ENCODE results near the gene RARS1.

Gene RARS1

GRCh38 chr5:168486136-168486879 is at the start of gene RARS1:
Gene RARS1, plus strand, starts transcription at chr5:168486471. Its CDS starts 28 bp downstream, at chr5:168486499.
- peak; percentile 79 to 86 for DNase-seq (ENCODE audit: extremely low read depth in 1 of 2, low read depth in 1 of 2)

GRCh38 chr5:168438349-168438748 is 47.9 kb upstream of the RARS1 start:
- no peak for DNase-seq (ENCODE audit: extremely low read depth in 1 of 2, low read depth in 1 of 2)

DNA sequence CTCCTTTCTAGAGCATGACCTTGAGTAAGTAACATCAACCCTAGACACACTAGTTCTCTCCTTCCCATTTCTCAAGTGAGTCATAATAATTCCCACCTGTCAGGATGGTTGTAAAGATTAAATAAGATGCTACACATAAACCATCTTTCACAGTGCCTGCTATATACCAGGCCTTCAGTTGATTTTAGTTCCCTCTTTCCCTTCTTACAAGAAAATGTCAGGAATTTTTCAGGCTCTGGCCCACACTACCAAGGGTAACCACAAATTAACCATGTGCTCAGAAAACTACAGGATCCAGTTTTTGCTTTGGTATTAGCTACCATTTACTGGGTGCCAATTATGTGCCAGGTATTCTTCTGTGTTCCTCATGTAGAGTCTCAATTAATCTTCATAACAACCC is 42.7 kb upstream of the RARS1 start:
- no peak for DNase-seq (ENCODE audit: extremely low read depth in 1 of 2, low read depth in 1 of 2)

- no peak for DNase-seq (ENCODE audit: extremely low read depth in 1 of 2, low read depth in 1 of 2)
These were observed 42.1 kb upstream of the RARS1 start for GRCh38 chr5:168443950-168444700.

GRCh38 chr5:168446983-168447619 is 39.2 kb upstream of the RARS1 start:
- no peak for DNase-seq (ENCODE audit: extremely low read depth in 1 of 2, low read depth in 1 of 2)

DNA sequence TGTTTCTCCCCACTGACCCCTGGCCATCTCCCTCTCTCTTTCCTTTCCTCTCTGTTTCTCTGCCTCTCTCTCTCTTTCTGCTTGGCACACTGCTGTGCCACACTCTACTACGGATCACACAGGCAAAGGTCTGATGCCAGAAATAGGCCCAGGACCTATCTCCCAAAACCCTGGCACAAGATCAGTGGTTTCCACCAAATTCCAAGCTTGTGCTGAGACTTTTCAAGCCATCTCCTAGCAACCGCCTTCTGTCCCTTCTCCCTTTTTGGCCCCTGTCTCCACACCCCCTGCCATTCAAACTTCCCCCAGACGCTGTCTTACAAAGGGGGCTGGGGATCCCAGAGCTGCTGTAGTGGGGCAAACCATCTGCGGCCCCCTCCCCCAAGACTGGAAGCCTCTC is 38.5 kb upstream of the RARS1 start:
- no peak for DNase-seq (ENCODE audit: extremely low read depth in 1 of 2, low read depth in 1 of 2)

- DNase-seq (ENCODE audit: extremely low read depth in 1 of 2, low read depth in 1 of 2) = no peak
These were observed 37.1 kb upstream of the RARS1 start for GRCh38 chr5:168449166-168449565.

- no peak for DNase-seq (ENCODE audit: extremely low read depth in 1 of 2, low read depth in 1 of 2)
These were observed 34.7 kb upstream of the RARS1 start for GRCh38 chr5:168451565-168451964.

DNA sequence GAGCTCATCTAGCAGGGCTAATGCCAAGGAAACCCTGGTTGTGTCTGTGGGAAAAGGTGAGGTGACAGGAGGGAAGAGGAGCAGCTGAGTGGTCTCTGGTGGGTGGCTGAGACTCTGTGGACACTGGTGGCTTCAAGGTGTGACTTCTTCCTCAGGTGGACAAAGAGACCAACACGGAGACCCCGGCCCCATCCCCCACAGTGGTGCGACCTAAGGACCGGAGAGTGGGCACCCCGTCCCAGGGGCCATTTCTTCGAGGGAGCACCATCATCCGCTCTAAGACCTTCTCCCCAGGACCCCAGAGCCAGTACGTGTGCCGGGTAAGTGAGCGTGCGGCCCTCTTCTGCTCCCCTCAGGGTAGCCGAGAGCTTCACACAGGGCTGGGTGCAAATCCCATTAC is 31.1 kb upstream of the RARS1 start:
- DNase-seq (ENCODE audit: extremely low read depth in 1 of 2, low read depth in 1 of 2) = no peak

DNA sequence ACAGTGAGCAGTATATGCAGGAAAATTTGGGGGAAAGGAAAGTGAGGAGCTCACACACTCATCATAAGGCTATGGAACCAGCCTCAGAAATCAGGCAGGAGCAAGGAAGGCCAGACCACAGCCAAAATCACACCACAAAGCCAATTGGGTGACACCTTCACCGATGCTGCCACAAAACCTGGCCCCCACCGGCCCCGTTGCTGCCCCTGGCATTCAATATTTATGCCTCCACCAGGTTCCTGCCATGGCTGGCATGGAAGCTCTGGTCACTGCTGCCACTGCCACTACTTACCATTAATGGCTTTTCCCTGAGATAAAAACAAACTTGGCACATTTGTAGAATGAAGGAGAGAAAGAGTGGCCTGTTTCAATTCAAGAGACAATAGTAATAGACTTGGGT is 28.7 kb upstream of the RARS1 start:
- DNase-seq (ENCODE audit: extremely low read depth in 1 of 2, low read depth in 1 of 2) = no peak

DNA sequence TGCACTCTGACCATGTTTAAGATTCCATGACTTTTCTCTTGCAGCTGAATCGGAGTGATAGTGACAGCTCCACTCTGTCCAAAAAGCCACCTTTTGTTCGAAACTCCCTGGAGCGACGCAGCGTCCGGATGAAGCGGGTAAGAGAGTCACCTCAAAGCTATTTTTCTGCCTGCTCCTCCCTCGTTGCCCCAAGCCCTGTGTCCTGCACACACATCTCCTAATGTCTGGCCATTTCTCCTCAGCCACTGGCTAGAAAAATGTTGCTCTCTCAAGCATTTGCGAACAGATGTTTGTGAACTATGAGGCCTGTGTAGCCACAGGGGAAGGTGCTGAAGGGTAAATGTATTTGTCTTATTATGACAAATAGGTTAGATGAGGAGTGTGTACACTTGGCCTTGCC is 25.7 kb upstream of the RARS1 start:
- no peak for DNase-seq (ENCODE audit: extremely low read depth in 1 of 2, low read depth in 1 of 2)

GRCh38 chr5:168463081-168463480 is 23.2 kb upstream of the RARS1 start:
- no peak for DNase-seq (ENCODE audit: extremely low read depth in 1 of 2, low read depth in 1 of 2)

GRCh38 chr5:168464214-168464613 is 22.1 kb upstream of the RARS1 start:
- no peak for DNase-seq (ENCODE audit: extremely low read depth in 1 of 2, low read depth in 1 of 2)

DNA sequence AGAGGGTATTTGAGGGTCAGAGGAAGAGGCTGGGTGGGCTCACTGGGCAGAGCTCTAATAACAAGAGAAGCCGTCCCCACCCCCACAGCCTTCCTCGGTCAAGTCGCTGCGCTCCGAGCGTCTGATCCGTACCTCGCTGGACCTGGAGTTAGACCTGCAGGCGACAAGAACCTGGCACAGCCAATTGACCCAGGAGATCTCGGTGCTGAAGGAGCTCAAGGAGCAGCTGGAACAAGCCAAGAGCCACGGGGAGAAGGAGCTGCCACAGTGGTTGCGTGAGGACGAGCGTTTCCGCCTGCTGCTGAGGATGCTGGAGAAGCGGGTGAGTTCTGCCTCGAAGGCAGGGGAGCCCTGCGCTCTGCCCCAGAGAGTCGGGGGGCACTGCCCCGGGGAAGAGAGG is 21.6 kb upstream of the RARS1 start:
- DNase-seq (ENCODE audit: extremely low read depth in 1 of 2, low read depth in 1 of 2) = no peak

DNA sequence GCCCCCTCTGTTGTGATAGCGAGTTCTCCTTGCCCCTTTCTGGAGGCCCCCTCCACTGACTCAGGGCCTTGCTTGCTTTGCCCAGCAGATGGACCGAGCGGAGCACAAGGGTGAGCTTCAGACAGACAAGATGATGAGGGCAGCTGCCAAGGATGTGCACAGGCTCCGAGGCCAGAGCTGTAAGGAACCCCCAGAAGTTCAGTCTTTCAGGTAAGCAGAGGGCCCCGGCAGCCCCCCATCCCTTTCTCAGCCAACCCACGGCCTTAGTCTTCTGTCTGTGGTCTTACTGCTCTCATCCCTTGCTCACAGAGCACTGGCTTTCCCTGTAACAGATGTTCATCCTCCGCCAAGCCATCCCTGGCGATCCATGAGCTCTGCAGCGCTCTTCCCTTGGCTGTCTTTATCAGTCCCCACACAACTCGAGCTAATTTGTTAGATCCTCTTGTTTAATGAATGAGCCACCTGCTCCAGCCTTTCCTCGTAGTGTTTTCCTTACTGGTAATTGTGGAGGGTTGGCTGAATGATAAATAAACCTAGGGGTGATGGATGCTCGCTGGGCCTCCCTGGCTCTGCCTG is 18.4 kb upstream of the RARS1 start:
- no peak for DNase-seq (ENCODE audit: extremely low read depth in 1 of 2, low read depth in 1 of 2)

DNA sequence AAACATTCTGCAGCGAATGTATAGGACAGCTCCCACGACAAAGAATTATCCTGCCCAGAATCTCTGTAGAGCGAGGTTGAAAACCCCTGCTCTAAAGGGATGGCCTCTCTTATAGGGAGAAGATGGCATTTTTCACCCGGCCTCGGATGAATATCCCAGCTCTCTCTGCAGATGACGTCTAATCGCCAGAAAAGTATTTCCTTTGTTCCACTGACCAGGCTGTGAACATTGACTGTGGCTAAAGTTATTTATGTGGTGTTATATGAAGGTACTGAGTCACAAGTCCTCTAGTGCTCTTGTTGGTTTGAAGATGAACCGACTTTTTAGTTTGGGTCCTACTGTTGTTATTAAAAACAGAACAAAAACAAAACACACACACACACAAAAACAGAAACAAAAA is 17.4 kb upstream of the RARS1 start:
- no peak for DNase-seq (ENCODE audit: extremely low read depth in 1 of 2, low read depth in 1 of 2)

DNA sequence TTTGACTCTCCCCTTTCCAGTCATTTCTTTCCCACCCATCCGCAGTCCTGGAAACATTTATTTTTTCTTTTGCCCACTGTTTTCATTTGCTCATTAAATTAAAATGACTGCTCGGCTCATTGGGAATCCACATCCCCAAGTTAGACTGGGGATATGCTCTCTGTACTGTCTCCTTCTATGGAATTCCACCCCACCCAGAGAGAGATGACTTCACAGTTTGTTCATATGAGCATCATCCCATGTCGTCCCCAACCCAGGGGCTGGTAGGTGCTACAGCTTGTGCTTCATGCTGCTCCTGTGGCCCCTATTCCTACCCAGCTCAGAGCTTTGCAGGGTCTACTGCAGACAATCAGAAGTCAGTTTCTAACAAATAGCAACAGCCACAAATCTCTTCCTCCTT is 16.5 kb upstream of the RARS1 start:
- no peak for DNase-seq (ENCODE audit: extremely low read depth in 1 of 2, low read depth in 1 of 2)

GRCh38 chr5:168471785-168472184 is 14.5 kb upstream of the RARS1 start:
- no peak for DNase-seq (ENCODE audit: extremely low read depth in 1 of 2, low read depth in 1 of 2)

- DNase-seq (ENCODE audit: extremely low read depth in 1 of 2, low read depth in 1 of 2) = no peak
These were observed 13.9 kb upstream of the RARS1 start for GRCh38 chr5:168472329-168472728.

GRCh38 chr5:168474319-168474718 is 12.0 kb upstream of the RARS1 start:
- DNase-seq (ENCODE audit: extremely low read depth in 1 of 2, low read depth in 1 of 2) = no peak

DNA sequence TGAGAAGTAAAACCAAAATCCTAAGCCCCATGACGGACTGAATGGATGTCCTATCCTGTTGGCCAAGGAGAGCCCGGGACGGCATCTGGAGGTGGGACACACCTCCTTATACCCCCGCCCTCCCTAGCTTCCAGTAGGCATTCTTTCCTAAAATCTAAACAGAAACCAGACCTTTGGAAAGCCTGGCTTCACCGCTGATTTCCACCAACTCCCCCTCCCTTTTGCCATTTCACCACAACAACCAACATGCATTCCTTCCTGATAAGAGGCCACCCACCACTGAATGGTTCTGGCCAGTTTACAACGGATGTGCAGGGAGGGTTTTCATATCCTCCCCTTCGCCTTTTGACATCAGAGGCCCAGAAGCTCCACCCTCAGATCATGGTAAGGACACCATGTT is 9.2 kb upstream of the RARS1 start:
- no peak for DNase-seq (ENCODE audit: extremely low read depth in 1 of 2, low read depth in 1 of 2)

- DNase-seq (ENCODE audit: extremely low read depth in 1 of 2, low read depth in 1 of 2) = no peak
These were observed 7.1 kb upstream of the RARS1 start for GRCh38 chr5:168479166-168479565.
